Stimulated activated CD8-positive, alpha-beta memory T cell treated with anti-CD3 and anti-CD28 coated beads, Interleukin-15, amount 100 ng/mL, for 1 hour (primary cell): ENCODE data around the gene HSD17B7.

Experiments
- DNase-seq: peaks from one replicate; pipeline ENCODE4 v3.0.0-alpha.2; 2020; ENCODE audit warnings: low read depth

Gene HSD17B7

DNA sequence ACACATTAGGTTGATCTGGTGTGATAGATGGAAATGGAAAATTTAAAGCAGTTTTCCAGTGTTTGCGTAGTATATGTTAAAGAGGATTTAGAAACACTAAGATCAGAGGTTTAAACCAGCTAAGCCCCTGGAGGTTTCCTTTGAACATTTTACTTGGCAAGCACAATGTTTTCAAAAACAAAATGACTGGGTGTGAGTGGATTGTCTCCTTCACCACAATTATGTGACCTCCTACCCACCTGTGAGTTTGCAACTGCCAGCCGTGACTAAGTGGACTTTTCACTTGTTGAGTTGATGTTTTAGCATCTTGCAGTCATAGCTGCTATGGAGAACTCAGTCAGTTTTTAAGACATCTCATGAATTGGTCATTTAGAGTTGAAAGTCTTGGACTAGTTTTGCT, 65.8 kb downstream of the HSD17B7 start:
- no peak for DNase-seq

- no peak for DNase-seq
Observed at GRCh38 chr1:162857850-162858249, 67.3 kb downstream of the HSD17B7 start.

DNA sequence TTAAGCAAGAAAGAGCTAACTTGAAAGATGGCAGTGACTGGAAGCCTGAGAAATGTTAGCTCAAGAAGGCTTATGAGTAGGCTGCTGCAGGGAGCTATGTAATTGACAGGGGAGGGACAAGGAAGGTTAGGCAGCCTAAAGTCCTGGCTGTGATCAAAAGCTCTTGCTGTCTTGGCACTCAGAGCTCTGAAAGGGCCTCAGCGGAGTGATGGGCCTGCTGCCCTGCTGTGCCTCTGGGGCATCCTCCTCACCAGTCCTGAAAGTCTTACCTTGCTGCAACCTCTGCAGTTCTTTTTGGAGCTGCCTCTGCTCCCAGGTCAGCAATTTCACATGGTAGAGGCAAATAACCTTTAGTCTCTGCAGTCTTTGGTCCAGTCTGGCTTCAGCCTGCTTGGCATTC, 68.7 kb downstream of the HSD17B7 start:
- no peak for DNase-seq

DNA sequence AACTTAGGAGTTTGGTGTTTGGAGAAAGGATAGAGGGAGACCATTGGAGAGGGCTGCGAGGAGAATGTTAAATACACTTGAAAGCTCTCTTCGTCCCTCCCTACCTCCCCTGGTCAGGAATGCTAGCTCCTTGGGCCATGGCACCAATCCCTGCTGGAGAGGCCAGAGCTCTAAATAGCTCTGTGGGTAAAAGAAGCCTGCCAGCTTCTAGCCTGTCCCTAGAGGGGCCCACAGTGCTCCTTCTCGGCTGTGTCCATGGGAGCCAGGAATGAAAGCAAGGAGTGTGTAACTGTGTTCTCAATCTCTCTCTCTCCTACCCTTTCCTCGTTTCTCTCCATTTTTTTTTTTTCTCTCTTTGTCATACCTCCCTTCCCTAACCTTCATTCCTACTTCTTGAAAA, 70.6 kb downstream of the HSD17B7 start, which contains the start of gene CCDC190:
Gene CCDC190 (minus strand): TSS at position 75 of the 400 bp plus-strand sequence. CDS start 1,529 bp downstream, outside the sequence.
- no peak for DNase-seq

DNA sequence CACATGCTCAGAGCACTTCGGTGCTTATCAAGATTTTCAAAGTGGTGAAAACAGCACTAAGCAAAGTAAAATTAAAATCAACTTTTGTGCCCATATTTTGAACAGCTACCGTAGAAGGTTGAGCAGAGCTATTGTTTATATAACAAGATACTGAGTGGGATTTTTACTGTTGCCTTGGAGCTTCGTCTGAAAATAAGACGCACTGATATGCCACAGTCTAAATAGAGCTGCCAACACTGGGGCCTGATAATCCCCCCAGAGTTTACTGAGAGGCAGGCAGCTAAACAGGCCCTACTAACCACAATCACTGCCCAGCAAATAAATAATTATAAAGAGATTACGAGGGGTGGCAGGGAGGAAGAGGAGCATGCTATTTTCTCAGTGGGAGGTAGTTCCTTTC, 71.1 kb downstream of the HSD17B7 start:
- no peak for DNase-seq
